Measurements from ENCODE around the gene BRAF.
"Not testable (repeated sequence)": the region's sequence is repeated elsewhere in the genome, so short reads cannot be mapped to it uniquely, and the experiment has no call there.

The BRAF gene

DNA sequence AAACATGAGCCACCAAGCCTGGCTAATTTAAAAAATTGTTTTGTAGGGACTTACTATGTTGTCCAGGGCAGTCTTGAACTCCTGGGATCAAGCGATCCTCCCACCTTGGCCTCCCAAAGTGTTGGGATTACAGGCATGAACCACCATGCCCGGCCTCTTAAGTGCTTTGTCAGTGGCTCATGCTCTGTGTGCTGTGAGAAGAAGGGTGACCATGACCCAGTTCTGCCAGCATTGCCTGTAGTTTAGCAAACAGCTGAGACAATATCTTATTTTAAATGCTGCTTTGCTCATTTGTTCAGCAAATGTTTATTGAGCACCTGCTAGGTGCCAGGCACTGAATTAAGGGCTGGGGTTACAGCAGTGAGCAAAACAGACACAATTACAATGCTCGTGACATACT is 243.0 kb downstream of the BRAF start:
- TF ChIP-seq, protein P1, sequence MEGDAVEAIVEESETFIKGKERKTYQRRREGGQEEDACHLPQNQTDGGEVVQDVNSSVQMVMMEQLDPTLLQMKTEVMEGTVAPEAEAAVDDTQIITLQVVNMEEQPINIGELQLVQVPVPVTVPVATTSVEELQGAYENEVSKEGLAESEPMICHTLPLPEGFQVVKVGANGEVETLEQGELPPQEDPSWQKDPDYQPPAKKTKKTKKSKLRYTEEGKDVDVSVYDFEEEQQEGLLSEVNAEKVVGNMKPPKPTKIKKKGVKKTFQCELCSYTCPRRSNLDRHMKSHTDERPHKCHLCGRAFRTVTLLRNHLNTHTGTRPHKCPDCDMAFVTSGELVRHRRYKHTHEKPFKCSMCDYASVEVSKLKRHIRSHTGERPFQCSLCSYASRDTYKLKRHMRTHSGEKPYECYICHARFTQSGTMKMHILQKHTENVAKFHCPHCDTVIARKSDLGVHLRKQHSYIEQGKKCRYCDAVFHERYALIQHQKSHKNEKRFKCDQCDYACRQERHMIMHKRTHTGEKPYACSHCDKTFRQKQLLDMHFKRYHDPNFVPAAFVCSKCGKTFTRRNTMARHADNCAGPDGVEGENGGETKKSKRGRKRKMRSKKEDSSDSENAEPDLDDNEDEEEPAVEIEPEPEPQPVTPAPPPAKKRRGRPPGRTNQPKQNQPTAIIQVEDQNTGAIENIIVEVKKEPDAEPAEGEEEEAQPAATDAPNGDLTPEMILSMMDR (IDR thresholded peaks at IDR 0.05; ENCODE audit: insufficient read depth, low read depth, low read length, missing control alignments), result no peak
- DNase-seq (ENCODE audit: low read depth), result no peak
- no peak overlapping the region for H3K4me3 ChIP-seq (ENCODE audit: low read depth, low read length)

DNA sequence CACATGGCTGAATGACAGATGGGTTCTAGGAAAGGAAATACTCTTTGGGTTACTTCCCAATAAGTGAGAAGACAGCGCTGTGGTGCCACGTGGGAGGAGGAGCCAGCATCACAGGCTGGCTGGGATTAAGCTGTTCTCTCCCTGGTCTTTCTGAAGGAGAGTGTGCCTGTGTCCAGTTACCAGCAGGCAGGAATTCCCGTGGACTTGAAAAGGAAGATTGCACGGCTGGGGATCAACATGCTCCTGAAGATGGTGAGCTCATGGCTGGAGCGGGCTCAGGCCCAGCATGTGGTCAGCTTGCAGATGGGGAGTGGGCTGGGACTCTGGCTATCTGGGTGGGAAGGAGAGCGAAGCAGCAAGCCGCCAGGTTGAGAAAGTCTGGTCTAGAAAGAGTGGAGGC is 243.8 kb downstream of the BRAF start:
- DNase-seq (ENCODE audit: low read depth), result no peak
- TF ChIP-seq, protein P1 (IDR thresholded peaks at IDR 0.05; ENCODE audit: insufficient read depth, low read depth, low read length, missing control alignments), result no peak

DNA sequence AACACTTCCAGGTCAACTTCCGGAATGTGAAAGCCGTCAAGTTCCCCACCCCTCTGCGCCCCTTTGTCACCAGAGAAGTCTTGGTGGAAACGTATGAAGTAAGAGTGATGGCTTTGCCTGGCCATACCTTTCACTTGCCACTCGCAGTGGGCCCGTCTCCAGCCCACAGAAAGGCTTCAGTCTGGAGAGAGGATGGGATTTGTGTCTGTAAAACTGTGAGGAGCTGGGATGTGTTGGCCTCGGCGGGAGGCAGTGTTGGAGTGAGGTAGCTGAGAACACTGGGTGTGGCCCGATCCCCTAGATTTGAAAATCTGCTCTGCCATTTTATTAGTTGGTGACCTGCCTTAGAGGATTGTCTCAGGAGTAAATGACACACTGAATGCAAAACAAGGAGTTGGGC is 245.5 kb downstream of the BRAF start:
- TF ChIP-seq, protein P1 (IDR thresholded peaks at IDR 0.05; ENCODE audit: insufficient read depth, low read depth, low read length, missing control alignments), result no peak
- DNase-seq (ENCODE audit: low read depth), result no peak
- no peak overlapping the region for H3K4me3 ChIP-seq (ENCODE audit: low read depth, low read length)

More for the DNA sequence above, 243.8 kb downstream of the BRAF start:
- no peak overlapping the region for H3K4me3 ChIP-seq (ENCODE audit: low read depth, low read length)

DNA sequence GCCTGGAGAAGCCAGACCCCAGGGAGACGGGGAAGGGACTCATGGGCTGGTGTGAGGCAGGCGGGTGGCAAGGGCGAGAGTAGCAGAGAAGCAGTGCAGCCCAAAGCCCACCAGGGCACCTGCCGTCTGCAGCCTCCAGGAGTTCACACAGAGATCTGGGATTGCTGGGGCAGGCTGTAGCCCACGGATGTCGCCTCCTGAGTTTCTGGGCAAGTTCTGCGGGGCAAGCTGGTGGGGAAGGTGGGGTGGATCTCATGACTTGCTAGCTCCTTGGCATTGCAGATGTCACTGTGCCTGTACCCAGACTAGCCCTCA is 246.0 kb downstream of the BRAF start:
- no peak for DNase-seq (ENCODE audit: low read depth)
- TF ChIP-seq, protein P1 (IDR thresholded peaks at IDR 0.05; ENCODE audit: insufficient read depth, low read depth, low read length, missing control alignments), result no peak
- H3K4me3 ChIP-seq (ENCODE audit: low read depth, low read length), result no peak overlapping the region

DNA sequence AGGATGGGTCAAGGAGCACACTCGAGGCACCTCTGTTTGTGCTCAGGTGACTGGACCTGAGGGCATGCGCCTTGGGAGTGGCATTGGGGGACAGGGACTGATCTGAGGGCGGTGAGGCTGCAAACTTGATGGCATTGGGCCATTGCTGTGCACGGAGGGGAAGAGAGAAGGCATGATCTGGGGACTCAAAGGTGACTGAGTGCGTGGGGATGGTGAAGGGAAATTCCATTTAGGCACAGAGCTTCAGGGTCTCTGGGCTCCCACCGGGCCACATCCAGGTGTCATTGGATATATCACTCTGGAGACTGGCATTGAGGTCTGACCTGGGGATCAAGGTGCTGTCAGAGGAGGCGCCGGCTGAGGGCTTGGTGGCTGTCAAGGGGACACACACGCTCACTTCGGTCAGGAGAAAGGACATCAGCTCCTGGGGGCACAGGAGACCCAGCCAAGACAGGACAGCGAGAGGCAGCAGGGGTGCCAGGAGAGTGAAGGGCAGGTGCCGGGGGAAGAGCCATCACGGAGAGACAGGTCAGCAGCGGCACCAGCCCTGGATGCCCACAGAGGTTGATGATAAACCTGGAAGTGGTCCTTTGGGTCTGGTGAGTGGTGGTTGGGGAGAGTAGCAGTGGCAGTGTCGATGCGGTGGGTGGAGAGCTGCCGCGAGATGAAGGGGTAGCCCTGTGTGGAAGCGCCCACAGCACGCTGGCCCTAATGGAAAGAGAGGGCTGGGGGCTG is 246.5 kb downstream of the BRAF start:
- DNase-seq (ENCODE audit: low read depth), result no peak
- TF ChIP-seq, protein P1 (IDR thresholded peaks at IDR 0.05; ENCODE audit: insufficient read depth, low read depth, low read length, missing control alignments), result no peak
- no peak overlapping the region for H3K4me3 ChIP-seq (ENCODE audit: low read depth, low read length)

DNA sequence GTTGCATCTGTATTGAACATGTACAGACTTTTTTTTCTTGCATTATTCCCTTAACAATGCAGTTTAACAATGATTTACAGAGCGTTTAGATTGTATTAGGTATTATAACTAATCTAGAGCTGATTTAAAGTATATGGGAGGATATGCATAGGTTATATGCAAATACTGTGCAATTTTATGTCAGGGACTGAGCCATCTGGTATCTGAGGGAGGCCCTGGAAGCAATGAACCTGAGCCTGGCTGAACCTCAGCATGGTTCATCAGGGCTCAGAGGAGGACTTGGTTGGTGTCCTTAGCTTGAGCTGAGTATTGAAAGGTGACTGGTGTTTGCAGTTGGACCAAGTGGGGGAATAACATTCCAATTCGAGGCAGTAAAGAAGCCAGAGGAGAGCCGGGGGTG is 247.2 kb downstream of the BRAF start:
- no peak for DNase-seq (ENCODE audit: low read depth)
- no peak overlapping the region for H3K4me3 ChIP-seq (ENCODE audit: low read depth, low read length)
- TF ChIP-seq, protein P1 (IDR thresholded peaks at IDR 0.05; ENCODE audit: insufficient read depth, low read depth, low read length, missing control alignments), result no peak

DNA sequence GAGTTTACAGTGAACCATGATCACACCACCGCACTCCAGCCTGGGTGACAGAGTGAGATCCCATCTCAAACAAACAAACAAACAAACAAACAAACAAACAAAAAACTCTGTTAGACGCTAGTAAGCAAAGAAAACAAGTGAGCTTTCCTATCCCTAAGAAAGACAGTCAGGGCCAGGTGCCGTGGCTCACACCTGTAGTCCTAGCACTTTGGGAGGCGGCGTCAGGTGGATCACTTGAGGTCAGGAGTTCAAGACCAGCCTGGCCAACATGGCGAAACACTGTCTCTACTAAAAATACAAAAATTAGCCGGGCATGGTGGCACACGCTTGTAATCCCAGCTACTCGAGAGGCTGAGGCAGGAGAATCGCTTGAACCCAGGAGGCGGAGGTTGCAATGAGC is 247.8 kb downstream of the BRAF start:
- not testable (repeated sequence) for DNase-seq (ENCODE audit: low read depth); H3K4me3 ChIP-seq (ENCODE audit: low read depth, low read length)

Measured in GM12865 (cell line).